Measurements from ENCODE around the gene KCNH4. TPM values are rescaled to one million over a fixed set of nuclear protein-coding genes. Genes with fewer than 3 reads are reported as not detected.
A peak's percentile ranks its signal among the peaks of the same experiment; 100 is the strongest.

Gene KCNH4
- total and polyA plus RNA-seq, 9 of the 15 experiments (the other 6 are each of a cell fraction or from before 2014, with no cell fraction given) = 0.10 to 1.8 (median 0.50) TPM

DNA sequence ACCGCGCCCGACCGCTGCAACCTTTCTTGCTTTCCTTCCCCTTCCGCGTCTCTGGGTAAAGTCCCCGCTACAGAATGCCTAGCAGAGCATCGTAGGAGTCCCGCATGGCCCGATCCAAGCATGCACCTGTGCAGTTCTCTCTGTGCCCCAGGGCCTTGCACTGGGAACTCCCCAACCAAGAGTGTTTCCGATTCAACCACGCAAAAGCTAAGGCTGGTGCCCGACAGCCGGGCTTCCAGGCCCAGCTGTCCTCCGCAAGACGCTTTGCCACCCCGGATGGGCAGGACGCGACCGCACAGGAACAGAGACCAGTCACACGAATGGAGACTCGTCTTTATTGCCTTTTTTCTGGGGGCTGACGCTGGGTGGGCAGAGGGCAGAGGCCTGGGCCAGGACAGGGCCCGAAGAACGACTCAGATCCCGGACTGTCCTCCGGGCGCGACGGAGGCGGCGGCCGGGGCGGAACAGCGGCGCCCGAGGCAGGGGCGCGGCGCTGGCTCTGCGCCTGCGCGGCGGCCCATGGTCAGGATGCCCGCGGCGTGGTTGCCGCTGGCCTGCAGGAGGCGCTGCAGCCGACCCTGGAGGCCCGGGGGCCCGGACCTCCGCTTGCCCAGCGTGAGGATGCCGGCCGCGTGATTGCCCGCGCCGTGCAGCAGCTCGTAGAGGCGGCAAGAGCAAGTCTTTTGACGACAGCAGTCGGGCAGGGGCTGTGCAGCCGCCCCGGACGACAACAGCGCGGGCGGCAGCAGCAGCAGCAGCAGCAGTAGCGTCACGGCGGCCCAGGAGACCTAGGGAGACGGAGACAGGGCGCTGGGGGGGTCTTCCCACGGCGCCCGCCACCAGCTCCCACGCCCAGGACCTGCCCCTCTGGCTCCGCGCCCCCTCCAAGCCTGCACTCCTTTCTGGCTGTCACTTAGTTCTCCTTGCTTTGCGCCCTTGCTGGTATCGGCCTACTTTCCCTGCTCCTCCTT, 3.1 kb upstream of the KCNH4 start:
- POLR2A ChIA-PET = interaction anchor here (0.6 to 1.9 kb wide), 5 partner anchors 10 to 370 kb away, joined by 3 to 7 read pairs (median 3); partner anchors contain the start of gene GHDC
- in situ Hi-C loops (cut with MboI) = no loop called here
- peak overlapping the region; percentile 79 to 87 for H3K9ac ChIP-seq (ENCODE audit: insufficient read depth in 1 of 2, low read depth in 2 of 2, low read length in 2 of 2)
- no peak for TF ChIP-seq ZNF165 (CRISPR knock-in tag; IDR thresholded peaks at IDR 0.05; ENCODE audit: borderline replicate concordance)
- TF ChIP-seq, protein P1, sequence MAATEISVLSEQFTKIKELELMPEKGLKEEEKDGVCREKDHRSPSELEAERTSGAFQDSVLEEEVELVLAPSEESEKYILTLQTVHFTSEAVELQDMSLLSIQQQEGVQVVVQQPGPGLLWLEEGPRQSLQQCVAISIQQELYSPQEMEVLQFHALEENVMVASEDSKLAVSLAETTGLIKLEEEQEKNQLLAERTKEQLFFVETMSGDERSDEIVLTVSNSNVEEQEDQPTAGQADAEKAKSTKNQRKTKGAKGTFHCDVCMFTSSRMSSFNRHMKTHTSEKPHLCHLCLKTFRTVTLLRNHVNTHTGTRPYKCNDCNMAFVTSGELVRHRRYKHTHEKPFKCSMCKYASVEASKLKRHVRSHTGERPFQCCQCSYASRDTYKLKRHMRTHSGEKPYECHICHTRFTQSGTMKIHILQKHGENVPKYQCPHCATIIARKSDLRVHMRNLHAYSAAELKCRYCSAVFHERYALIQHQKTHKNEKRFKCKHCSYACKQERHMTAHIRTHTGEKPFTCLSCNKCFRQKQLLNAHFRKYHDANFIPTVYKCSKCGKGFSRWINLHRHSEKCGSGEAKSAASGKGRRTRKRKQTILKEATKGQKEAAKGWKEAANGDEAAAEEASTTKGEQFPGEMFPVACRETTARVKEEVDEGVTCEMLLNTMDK (IDR thresholded peaks at IDR 0.05; ENCODE audit: borderline replicate concordance, insufficient read depth, low read depth, low read length, poor library complexity, severe bottlenecking) = peak; percentile 89
- TF ChIP-seq TAF9B (IDR thresholded peaks at IDR 0.05; ENCODE audit: partially characterized antibody) = no peak
- no peak for TF ChIP-seq ZNF347 (CRISPR knock-in tag; IDR thresholded peaks at IDR 0.05; ENCODE audit: low read depth)
- no peak; the same call in 1 of the 2 replicates for TF ChIP-seq KLF1 (tag; IDR thresholded peaks at IDR 0.05)
- peak; percentile 85 for TF ChIP-seq MYC (IDR thresholded peaks at IDR 0.05; ENCODE audit: low read depth, low read length)
- TF ChIP-seq MYC (CRISPR knock-in tag; IDR thresholded peaks at IDR 0.05; ENCODE audit: borderline replicate concordance, low read depth) = no peak
- TF ChIP-seq, protein P2, sequence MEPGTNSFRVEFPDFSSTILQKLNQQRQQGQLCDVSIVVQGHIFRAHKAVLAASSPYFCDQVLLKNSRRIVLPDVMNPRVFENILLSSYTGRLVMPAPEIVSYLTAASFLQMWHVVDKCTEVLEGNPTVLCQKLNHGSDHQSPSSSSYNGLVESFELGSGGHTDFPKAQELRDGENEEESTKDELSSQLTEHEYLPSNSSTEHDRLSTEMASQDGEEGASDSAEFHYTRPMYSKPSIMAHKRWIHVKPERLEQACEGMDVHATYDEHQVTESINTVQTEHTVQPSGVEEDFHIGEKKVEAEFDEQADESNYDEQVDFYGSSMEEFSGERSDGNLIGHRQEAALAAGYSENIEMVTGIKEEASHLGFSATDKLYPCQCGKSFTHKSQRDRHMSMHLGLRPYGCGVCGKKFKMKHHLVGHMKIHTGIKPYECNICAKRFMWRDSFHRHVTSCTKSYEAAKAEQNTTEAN (CRISPR knock-in tag; IDR thresholded peaks at IDR 0.05) = no peak
- no peak for TF ChIP-seq JUNB (CRISPR knock-in tag; conservative IDR thresholded peaks at IDR 0.05)
- TF ChIP-seq, protein P3, sequence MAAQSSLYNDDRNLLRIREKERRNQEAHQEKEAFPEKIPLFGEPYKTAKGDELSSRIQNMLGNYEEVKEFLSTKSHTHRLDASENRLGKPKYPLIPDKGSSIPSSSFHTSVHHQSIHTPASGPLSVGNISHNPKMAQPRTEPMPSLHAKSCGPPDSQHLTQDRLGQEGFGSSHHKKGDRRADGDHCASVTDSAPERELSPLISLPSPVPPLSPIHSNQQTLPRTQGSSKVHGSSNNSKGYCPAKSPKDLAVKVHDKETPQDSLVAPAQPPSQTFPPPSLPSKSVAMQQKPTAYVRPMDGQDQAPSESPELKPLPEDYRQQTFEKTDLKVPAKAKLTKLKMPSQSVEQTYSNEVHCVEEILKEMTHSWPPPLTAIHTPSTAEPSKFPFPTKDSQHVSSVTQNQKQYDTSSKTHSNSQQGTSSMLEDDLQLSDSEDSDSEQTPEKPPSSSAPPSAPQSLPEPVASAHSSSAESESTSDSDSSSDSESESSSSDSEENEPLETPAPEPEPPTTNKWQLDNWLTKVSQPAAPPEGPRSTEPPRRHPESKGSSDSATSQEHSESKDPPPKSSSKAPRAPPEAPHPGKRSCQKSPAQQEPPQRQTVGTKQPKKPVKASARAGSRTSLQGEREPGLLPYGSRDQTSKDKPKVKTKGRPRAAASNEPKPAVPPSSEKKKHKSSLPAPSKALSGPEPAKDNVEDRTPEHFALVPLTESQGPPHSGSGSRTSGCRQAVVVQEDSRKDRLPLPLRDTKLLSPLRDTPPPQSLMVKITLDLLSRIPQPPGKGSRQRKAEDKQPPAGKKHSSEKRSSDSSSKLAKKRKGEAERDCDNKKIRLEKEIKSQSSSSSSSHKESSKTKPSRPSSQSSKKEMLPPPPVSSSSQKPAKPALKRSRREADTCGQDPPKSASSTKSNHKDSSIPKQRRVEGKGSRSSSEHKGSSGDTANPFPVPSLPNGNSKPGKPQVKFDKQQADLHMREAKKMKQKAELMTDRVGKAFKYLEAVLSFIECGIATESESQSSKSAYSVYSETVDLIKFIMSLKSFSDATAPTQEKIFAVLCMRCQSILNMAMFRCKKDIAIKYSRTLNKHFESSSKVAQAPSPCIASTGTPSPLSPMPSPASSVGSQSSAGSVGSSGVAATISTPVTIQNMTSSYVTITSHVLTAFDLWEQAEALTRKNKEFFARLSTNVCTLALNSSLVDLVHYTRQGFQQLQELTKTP (IDR thresholded peaks at IDR 0.05; ENCODE audit: low read depth in 1 of 2, partially characterized antibody in 2 of 2) = no peak
- TF ChIP-seq ZC3H8 (IDR thresholded peaks at IDR 0.05) = no peak

More for the DNA sequence above, 3.1 kb upstream of the KCNH4 start:
- WGBS (ENCODE audit: insufficient coverage, low coverage, missing lambda C conversion rate) = 8% methylated on average over 68 of the region's 83 CpGs
- H3K4me2 ChIP-seq (ENCODE audit: insufficient read depth, low read length) = peak overlapping the region; percentile 95
- H4K20me1 ChIP-seq (replicated peaks; ENCODE audit: control insufficient read depth, insufficient read depth, low read length) = 0 out of 2 replicates have a peak, but pooled peaks cover 4% of the 10 kb centered on the region
- DNase-seq (ENCODE audit: extremely low read depth in 1 of 4, low spot score in 3 of 4) (peak; percentile 91 to 98 (median 96)), FAIRE-seq (no peak), ATAC-seq (peak; percentile 81)
- peaks cover 11% of the 10 kb centered on the region; the same call in 2 of the 3 replicates for H3K79me2 ChIP-seq (ENCODE audit: control insufficient read depth, insufficient read depth, low read length)
- H3K36me3 ChIP-seq (ENCODE audit: control insufficient read depth, insufficient read depth, low read length) = no peaks in the 10 kb centered on the region
- CTCF ChIA-PET (ENCODE audit: low intra/inter-chr PET ratio) = interaction anchor here (0.5 kb wide), 1 partner anchor 269 kb away, joined by 4 read pairs; no protein-coding TSS in a partner anchor
- peaks cover 7% of the 10 kb centered on the region for H3K9me1 ChIP-seq (ENCODE audit: control insufficient read depth, insufficient read depth, low read length)
- H3K27ac ChIP-seq (ENCODE audit: extremely low read depth, low read depth, low read length) = peak overlapping the region; percentile 66
- intact Hi-C loops (cut with micrococcal nuclease) = loop anchor here (5.0 to 10.0 kb wide), 2 partner anchors 221 to 222 kb away; no protein-coding TSS in a partner anchor
- H2AFZ ChIP-seq (ENCODE audit: low read depth, low read length) = peak overlapping the region; percentile 96
- no peaks in the 10 kb centered on the region for H3K27me3 ChIP-seq (ENCODE audit: control insufficient read depth in 2 of 2, insufficient read depth in 2 of 2, low read length in 2 of 2)
- BruUV-seq (replicated peaks) = TSS peak; percentile 85
- peak overlapping the region; percentile 65 for H3K4me3 ChIP-seq
- no peaks in the 10 kb centered on the region for H3K9me3 ChIP-seq (replicated peaks; ENCODE audit: control insufficient read depth, insufficient read depth, low read depth, low read length)
- peaks cover 31 to 47% of the 10 kb centered on the region in 2 experiments for H3K4me1 ChIP-seq (replicated peaks in 1 of 2; ENCODE audit: control insufficient read depth in 2 of 2, insufficient read depth in 2 of 2, low read length in 2 of 2)

All from K562 (cell line).